OCI-LY3 (cell line): ENCODE measurements around the gene AMDHD2.

ENCODE experiments used
- CTCF ChIP-seq: fragments of 200-600, 300-600 bp; sonication (generic); IDR thresholded peaks from 2 replicates; pipeline ENCODE4 v1.5.1; 2014; ENCODE audit warnings: antibody characterized with exemption, low read length, low read depth
- EZH2phosphoT487 ChIP-seq: fragments of 200-600 bp; shearing (Covaris generic); IDR thresholded peaks from 2 replicates; pipeline ENCODE4 v1.6.1; 2018; ENCODE audit warnings: antibody characterized with exemption, mixed run types, low read depth

- no peak for TF ChIP-seq CTCF
- no peak for TF ChIP-seq EZH2phosphoT487
Measured at GRCh38 chr16:2537451-2538379, 17.5 kb downstream of the AMDHD2 start, which contains the start of gene PDPK1.
